AG08395 (cell line): ENCODE results near the gene ALDOC.
A peak's percentile ranks its signal among the peaks of the same experiment; 100 is the strongest.
"Not testable (repeated sequence)": the region's sequence is repeated elsewhere in the genome, so short reads cannot be mapped to it uniquely, and the experiment has no call there.

ENCODE experiments used
- DNase-seq: peaks from one replicate; pipeline ENCODE4 v3.0.0; 2012; ENCODE audit warnings: mixed read lengths, low spot score

Gene ALDOC

GRCh38 chr17:28576758-28577465 is at the start of gene ALDOC:
Gene ALDOC (minus strand): TSS chr17:28576895. CDS start chr17:28575532, 1,363 bp downstream.
- DNase-seq: peak; percentile 99

DNA sequence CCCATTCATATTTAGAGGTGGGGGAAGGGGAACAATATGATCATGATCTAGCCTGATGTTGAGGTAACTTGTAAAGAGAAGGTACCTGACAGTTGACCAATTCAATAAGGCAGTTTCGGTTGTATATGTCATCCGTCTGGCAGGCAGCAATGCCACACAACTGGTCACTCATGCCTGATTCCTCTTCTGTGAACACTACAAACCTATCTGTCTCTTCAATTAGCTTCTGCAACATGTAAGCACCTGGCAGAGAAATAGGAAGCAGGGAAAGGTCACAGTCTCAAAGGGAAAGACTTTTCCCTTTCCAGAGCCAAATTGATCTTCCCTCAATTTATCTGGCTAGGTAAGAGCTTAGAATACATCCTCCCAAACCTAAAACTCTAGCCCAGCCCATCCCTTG is 47.5 kb upstream of the ALDOC start:
- DNase-seq: no peak

DNA sequence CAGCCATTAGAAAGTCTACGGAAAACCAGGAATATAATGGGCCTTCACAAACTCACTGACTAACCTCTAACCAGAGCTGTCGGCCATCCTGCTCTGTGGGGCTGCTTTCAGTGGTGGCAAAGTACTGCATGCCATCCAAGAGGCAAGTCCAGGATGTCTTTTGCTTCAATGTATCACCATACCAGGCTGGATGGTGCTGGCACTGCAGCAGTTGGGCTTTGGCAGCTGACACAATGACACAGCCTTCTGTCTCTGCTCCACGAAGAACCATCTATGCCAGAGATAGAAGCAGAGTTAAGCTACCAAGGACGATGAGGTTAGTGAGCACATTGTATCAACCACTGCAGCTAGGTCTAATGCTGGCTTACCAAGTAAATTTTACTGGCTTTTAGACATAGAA is 47.0 kb upstream of the ALDOC start:
- no peak for DNase-seq

GRCh38 chr17:28622186-28622585 is 45.5 kb upstream of the ALDOC start:
- no peak for DNase-seq

DNA sequence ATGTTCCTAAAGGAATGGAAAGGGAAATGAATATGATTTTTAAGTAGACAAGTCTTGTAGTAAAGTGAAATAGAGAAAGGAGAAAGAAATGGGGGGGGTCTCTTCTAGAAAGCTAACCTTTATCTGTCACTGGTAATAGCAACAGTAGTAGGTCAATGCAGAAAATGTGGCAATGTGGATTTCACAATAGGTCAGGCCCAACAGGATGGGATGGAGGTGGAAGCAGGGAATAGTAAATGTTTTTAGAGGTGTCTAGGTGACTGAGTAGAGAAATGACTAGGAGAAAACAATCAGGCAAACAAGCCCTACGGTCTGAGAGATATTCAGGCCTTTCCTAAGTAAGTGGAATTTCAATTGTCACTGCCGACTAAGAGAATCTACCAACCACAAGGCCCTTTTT is 43.3 kb upstream of the ALDOC start:
- no peak for DNase-seq

GRCh38 chr17:28618464-28618863 is 41.8 kb upstream of the ALDOC start:
- no peak for DNase-seq

- DNase-seq: no peak
Observed at GRCh38 chr17:28616281-28616680, 39.6 kb upstream of the ALDOC start.

GRCh38 chr17:28615260-28615940 is 38.7 kb upstream of the ALDOC start:
- no peak for DNase-seq

DNA sequence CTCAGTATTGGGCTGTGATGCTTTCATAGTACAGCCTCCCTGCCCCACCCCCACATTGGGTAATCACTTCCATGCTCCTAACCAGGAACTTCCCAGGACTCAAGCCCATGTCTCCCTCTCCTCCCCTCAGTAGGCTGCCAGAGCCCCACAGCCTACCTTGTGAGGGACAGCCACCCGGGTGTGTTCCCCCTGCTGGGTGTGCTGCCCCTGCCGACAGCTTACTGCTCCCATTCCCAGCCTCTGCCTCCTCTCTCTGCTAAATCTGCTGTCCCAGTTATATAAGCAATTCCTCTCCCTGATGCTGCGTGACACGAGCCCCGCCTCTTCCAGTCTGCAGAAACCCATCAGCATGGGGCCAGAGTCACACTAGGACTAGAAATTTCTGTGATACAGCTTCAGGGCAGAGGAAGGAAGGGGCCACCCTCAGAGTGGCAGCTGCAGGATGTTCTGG is 37.3 kb upstream of the ALDOC start, which contains the start of gene RSKR:
Gene RSKR, minus strand, starts transcription at position 255 of the 451 bp plus-strand sequence. Its CDS starts 24 bp downstream, at position 231.
- DNase-seq: no peak

DNA sequence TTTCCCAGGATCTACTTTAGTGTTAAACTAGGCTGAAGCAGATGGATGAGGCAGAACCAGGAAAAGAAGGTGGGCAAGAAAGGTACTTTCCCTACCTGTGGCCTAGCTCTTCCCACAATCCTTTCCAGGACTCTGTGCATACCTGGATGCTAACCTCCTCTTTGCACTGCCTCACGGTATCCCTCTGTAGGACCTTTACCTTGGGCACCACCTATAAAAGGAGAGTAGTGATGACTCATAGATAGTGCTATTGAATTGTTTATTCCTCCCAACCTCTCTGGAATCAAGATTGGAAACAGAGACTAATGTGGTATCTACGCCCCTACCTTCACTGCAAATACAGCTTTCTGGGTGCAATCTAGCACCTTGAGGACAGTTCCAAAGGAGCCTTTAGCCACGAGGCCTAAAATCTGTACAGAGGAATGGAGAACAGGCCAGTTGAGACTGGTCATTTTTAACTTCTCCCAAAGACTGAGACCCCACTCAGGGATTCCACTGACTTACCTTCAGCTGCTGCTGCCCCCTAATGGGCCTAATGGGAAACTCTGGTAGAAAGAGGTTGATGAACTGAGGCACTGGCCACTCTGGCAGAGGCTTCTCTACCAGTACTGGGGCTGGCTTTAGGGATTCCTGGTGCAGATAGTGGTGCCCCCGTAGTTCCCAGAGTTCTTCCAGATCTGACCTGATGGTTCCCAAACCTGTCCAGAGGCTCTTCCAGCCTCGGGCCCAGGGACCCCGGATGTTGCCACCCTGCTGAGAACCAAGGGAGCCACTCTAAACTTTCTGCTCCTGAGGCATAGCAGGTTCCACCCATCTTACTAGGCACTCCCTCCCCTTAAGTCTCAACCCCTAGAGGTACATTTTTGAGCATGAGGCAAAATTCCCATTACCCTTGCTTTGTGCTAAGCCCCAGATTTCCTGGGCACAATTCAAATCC is 36.5 kb upstream of the ALDOC start:
- peak; percentile 58 for DNase-seq

DNA sequence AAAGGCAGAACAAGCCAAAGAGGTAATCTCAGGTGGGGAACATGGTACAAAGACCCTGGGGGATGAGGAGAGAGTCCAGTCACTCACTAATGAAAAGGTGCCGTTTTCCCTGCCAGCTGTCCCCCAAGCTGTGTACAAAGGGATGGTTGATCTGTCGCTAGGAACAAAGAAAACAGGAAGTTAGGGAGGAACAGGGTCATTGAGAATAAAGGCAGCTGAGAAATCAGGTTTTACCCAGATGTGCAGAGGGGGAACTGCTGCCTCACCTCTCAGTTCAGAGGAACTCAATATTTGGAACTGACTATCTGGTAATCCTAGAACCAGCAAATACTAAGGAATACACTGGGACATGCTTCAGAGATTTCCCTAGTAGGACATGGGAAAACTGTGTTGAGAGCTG is 35.8 kb upstream of the ALDOC start:
- DNase-seq: no peak

- DNase-seq: no peak
Observed at GRCh38 chr17:28610376-28610775, 33.7 kb upstream of the ALDOC start.

DNA sequence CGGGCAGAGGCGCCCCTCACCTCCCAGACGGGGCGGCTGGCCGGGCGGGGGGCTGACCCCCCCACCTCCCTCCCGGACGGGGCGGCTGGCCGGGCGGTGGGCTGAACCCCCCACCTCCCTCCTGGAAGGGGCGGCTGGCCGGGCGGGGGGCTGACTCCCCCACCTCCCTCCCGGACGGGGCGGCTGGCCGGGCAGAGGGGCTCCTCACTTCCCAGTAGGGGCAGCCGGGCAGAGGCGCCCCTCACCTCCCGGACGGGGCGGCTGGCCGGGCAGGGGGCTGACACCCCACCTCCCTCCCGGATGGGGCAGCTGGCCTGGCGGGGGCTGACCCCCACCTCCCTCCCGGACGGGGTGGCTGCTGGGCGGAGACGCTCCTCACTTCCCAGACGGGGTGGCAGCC is 27.3 kb upstream of the ALDOC start:
- DNase-seq: not testable (repeated sequence)

DNA sequence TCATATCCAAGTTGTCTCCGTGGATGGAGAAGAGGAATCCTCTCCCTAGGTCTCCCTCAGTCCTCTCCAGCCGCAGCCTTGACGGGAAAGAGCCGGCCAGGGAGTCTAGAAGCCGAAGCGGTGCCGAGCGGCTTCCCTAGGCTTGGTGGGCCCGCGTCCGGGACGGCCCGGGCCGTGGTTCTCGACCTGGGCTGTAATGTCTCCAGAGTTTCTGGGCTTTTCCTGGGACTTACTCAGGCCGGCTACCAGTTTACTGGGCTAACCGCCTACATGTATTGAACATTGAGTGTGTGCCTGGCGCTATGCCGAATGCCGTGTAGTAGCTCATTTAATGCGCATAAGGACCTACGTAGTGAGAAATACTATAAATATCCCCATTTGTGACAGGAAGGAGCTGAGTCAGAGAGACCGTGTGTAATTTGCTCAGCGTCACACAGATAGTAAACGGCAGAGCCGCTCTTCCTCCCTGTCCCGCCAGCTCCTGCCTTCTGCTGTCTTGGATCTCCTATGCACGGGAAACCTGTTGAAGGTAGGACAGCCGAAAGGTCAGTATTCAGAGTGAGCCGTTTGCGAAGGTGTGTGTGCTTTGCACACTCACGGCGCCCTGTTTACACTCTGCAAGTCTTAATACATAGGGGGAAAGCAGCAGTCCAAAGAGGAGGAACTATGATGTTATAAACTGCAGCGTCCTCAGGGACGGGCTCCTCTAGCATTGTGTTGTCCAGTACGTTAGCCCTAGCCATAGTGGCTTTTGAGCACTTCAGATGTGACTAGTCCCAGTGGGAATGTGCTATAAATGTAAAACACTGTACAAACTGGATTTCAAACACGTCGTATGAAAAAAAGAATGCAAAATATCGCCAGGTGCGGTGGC is 22.9 kb upstream of the ALDOC start:
- peak; percentile 85 for DNase-seq

DNA sequence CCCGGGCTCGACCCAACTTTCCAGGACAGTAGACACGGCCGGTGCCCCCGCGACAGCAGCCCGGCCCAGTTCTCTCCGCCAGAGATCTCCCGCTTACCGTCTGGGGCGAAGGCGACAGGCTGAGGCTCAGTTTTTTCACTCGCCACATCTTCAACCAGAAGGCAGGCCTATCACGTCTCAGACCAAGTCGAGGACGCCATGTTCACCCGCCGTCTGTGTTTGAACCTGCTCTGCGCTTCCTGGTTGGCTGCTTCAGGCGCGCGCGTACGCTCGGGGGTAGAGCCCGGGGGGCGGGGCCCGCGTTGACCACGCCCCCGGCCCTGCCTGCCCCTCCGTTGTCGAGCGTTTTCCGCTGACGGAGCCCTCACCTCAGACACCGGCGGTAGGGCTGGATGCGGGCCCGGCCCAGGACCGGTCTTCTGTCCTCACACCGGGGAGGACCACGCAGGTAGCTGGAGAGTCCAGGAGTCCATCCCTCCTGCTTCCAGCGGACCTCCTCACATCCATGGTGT is 22.2 kb upstream of the ALDOC start, which contains the start of gene SPAG5:
Gene SPAG5, minus strand, starts transcription at position 227 of the 512 bp plus-strand sequence. Its CDS starts 79 bp downstream, at position 148.
- peak; percentile 100 for DNase-seq

DNA sequence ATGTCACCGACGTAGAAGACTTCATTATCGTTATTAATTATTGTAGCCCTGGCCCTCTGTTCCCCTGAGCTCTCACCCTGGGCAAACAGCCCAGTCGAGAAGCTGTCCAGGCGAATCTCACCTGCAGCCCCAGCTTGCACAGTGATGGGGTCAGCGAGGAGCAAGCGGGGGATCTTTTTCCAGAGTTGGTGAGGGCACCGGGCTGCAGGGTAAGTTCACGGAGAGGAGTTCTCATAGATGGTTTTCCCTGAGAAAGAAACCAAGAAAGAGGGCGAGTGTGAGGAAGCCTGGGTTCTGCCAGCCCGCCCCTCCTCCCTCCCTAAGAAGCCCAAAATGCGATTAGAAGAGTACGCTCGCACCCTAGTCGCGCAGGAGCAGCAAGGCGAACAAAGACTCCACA is 21.7 kb upstream of the ALDOC start:
- DNase-seq: no peak

DNA sequence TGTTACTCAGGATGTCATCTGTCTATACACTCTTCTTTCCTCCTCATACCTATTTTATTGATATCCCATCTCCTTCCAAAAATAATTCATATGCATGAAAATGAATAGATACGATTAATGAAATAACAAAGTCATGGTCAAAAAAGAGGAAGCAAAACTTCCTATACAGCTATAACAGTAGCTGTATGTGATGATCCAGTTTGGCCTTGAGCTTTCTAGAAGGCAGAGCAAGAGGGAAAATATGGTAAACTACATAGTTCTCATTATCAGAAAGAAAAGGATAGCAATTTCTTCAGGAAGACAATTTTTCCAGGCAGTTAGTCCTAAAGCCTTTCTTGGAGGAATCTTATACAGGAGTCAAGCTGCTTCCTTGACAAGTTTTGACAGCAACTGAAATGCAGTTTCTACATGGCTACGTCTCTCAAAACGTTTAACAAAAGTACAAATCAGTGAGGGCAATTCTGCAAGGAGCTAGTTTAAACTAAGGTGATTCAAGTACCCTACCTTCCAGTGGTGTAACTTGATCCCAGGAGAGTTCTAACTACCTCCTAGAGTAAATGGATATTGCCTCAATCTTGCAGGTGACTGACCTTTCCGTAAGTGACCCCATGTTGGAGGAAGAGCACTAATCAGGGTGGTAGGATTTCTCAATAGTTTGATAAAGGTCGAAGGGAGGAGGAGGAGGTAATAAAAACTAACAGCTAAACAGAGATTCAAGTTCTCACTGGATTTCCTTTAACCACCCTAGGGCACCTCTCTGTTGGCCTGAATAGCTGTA is 21.1 kb upstream of the ALDOC start:
- DNase-seq: no peak

DNA sequence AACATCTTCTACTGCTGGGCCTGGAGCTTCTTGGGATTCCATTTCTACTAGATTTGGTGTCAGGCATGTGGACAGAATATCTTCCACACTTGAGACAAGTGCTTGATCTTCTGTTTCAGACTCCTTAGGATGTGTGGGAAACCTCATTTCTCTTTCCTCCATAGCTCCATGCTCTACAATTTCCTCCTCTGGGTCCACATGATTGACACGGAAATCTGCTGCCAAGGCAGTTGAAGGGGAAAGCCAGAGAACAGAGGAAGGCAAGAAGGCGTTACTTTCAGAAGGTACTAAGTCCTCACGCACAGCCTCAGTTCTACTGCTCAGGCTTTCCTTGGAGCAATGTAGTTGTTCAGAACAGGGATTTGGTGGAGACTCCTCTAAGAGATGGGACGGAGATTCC is 15.6 kb upstream of the ALDOC start:
- DNase-seq: no peak

DNA sequence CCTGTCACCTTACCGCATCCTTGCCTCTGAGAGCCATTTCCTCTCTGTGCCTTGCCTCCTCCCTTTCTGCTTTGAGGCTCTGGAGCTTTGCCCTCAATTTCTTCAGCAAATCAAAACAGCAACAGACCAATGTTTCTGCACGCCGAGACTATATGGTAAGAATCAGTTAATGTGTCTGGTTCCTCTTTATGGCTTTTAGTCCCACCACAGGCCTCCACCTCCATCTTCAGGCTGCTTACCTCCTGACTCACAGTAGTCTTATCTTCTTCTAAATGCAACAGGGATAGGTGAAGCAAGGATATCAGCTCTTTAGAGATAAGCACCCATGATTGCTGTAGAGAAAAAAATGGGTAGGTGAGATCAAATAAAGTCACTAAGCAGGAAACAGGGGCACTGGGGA is 9.2 kb upstream of the ALDOC start:
- no peak for DNase-seq

- no peak for DNase-seq
Observed at GRCh38 chr17:28584434-28584833, 7.7 kb upstream of the ALDOC start.
